RWPE1 (cell line): ENCODE results near the gene PHF1.

Experiments
- CTCF ChIA-PET: fragments of 350-600 bp; sonication (Branson Sonifier 250); formaldehyde crosslinking; extraction: SDS; loops from one replicate; lab custom pipeline; 2021; lab: Yijun Ruan, JAX
- POLR2A ChIA-PET: fragments of 400-600 bp; formaldehyde crosslinking; extraction: SDS; loops from one replicate; lab custom pipeline; 2020; ENCODE audit warnings: antibody characterized with exemption; ENCODE audit not compliant: low non-redundant PET; lab: Yijun Ruan, JAX
- DNase-seq: peaks from one replicate; pipeline ENCODE4 v3.0.0; 2012; ENCODE audit warnings: low spot score
- H3K27ac ChIP-seq: fragments of 450-650 bp; 2 replicates; pipeline ENCODE4 v1.5.1; 2017
- CTCF ChIP-seq: fragments of 450-650 bp; conservative IDR thresholded peaks from 2 replicates; pipeline ENCODE4 v1.5.1; 2017; ENCODE audit warnings: low read depth, mild to moderate bottlenecking

The PHF1 gene

DNA sequence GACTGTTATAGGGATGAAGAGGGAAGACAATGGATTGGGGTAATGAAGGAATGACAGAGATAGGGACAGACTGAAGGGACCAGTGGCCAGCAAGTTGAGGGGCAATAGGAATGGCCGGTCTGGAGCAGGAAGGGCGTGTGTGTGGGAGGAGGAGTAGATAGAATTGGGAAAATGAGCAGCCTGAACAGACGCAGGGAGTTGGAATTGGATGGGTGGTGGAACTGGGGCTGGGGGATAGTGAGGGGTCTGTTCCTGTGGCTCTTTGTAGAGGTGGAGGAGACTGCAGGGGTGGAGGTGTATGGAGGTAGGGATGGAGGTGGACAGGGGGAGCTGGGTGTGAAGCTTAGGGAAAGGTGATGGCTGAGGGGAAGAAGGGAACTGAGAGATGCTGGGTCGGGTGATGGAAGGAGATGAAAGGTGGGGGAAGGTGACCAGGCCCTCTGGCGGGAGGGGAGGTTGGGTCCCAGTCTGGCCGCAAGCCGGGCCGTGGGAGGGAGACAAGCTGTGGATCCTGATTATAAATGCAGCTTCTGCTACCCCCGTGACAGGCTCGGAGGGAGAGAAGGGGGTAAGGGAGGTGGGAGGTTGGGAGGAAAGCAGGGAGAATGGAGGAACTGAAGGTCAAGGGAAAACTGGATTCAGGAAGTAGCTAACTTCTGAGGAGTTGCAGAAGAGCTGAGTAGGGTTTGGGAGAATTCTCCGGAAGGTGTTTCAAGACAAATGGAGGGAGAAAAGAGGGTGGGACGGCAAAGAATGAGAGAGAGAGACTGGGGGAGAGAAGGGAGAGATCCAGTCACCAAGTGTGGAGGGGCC is 14.2 kb downstream of the PHF1 start:
- peak overlapping the region; percentile 99 for H3K27ac ChIP-seq
- TF ChIP-seq CTCF = no peak
- ChIA-PET POLR2A (interaction anchor here (0.6 kb wide), 1 partner anchor 267 kb away, joined by 3 read pairs; no protein-coding TSS in a partner anchor), CTCF (interaction anchor here (0.7 to 1.5 kb wide), 8 partner anchors 9 to 268 kb away, joined by 3 to 5 read pairs (median 4); partner anchors contain the start of gene BAK1)
- DNase-seq = no peak

GRCh38 chr6:33425668-33426577 is 15.1 kb downstream of the PHF1 start:
- POLR2A ChIA-PET = no interaction called here
- DNase-seq = peak; percentile 95
- peak; percentile 70 for TF ChIP-seq CTCF
- peak overlapping the region; percentile 99 for H3K27ac ChIP-seq
- CTCF ChIA-PET = interaction anchor here (0.6 to 1.5 kb wide), 14 partner anchors 8 to 267 kb away, joined by 3 to 5 read pairs (median 4); partner anchors contain the start of genes BAK1 and CUTA

DNA sequence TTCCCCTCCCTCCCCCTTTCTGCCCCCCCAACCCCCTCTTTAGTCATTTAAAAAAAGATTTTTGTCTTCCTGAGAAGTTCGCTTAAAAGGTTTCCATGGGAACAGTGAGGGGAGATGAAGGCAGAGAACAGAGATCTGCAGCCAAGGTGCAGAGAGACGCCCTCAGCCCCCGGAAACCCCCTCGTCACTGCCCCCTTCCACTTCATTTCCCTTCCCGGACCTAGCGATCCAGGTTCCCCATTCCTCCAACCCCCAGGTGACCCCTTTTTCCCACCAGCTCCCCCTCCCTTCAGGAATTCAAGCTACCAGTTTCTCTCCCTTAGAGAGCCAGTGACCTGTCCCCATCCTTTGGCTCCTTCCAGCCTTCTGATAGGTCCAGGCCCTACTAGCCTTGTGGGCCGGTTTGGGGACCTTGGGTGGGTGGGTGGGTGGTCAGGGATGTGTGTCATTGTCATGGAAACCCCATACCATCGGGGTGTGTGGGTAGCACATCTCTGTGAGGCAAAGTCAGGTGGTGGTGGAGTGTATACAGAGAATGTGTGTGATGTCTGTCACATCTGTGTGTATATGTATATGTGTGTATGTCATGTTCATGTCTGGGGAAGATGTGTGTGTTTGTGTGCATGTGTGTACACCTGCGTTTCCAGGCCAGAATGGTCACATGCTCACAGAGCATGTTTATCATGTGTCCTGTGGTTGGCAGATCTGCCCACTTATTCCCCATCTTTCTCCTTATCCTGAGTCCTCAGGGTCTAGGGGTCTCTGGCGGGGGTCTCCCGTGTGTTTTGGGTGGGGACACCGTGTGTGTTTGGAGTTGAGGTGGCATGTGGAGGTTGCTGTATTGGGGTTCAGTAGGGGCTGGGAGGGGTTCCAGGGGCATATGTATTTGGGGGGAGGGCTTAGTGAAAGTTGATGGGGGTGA is 16.0 kb downstream of the PHF1 start:
- no peak for TF ChIP-seq CTCF
- ChIA-PET POLR2A (no interaction called here), CTCF (interaction anchor here (0.6 to 1.5 kb wide), 10 partner anchors 9 to 199 kb away, joined by 3 to 8 read pairs (median 4); partner anchors contain the start of genes BAK1 and CUTA)

GRCh38 chr6:33427585-33428223 is 16.9 kb downstream of the PHF1 start:
- H3K27ac ChIP-seq = peak overlapping the region; percentile 99
- DNase-seq = peak; percentile 38
- CTCF ChIA-PET = no interaction called here
- no peak for TF ChIP-seq CTCF
- POLR2A ChIA-PET = no interaction called here

More for the DNA sequence above, 16.0 kb downstream of the PHF1 start:
- H3K27ac ChIP-seq = peak overlapping the region; percentile 99
- DNase-seq = no peak

- ChIA-PET CTCF (interaction anchor here (0.6 kb wide), 1 partner anchor 21 kb away, joined by 3 read pairs; no protein-coding TSS in a partner anchor), POLR2A (no interaction called here)
- DNase-seq = peak; percentile 79
- peak overlapping the region; percentile 99 for H3K27ac ChIP-seq
- TF ChIP-seq CTCF = peak; percentile 25; the same call in 1 of the 2 replicates
Observed at GRCh38 chr6:33428224-33428965, 17.6 kb downstream of the PHF1 start.
